ENCODE results near the gene SP3. TPM values are rescaled to one million over a fixed set of nuclear protein-coding genes. Genes with fewer than 3 reads are reported as not detected.

SP3 gene
- total RNA-seq, 2 donors from 2014 or later: 145 to 166 TPM

DNA sequence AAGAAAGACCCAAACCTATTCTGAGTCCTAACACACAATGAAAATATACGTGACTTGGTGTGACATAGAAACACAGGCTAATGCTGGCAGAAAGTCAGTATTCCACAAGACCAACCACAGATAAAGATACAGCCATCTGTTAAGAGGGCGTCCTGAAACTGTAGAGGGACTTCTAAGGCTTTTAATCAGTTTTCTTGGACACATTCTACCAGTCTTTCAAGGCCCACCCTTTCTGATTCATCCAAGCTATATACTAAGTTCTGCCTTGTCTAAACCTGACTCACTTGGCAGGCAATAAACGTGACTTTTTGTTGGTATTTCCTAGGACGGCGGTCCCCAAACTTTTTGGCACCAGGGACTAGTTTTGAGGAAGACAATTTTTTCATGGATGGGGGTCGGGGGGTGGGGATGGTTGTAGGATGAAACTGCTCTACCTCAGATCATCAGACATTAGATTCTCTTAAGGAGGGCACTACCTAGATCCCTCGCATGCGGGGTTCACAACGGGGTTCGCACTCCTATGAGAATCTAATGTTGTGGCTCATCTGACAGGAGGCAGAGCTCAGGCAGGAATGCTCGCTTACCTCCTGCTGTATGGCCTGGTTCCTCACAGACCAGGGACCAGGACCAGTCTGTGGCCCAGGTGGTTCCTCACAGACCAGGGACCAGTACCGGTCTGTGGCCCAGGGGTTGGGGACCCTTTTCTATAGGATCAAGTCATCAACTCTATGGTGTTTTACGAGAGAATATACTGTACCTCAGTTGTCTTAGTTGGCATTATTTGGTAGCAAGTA is 61.4 kb downstream of the SP3 start:
- WGBS: 78% methylated on average over 13 of the region's 13 CpGs
- TF ChIP-seq POLR2AphosphoS5 (IDR thresholded peaks at IDR 0.05) (no peak), POLR2A (IDR thresholded peaks at IDR 0.05) (no peak), CTCF (IDR thresholded peaks at IDR 0.05) (no peak)

DNA sequence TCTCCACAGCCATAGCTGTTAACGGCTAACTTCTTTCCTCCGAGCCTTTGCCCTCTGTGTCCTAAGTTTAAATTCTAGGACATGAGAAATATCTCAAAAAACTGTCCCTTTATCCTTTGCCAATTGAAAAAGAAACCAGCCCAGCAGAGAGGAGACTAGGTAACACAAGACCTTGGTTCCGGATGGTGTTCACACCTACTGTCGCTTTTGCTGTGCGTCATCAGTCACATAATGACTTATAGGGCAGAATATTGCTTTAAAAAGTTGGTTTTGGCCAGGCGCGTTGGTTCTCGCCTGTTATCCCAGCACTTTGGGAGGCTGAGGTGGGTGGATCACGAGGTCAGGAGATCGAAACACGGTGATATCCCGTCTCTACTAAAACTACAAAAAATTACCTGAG is 66.2 kb downstream of the SP3 start:
- no peak for DNase-seq (ENCODE audit: low spot score)
- TF ChIP-seq POLR2AphosphoS5 (IDR thresholded peaks at IDR 0.05): no peak
- Histone ChIP-seq H3K4me3 (no peak overlapping the region), H3K4me1 (replicated peaks) (no peaks in the 10 kb centered on the region), H3K36me3 (no peaks in the 10 kb centered on the region), H3K9me3 (no peaks in the 10 kb centered on the region), H3K27me3 (replicated peaks; ENCODE audit: insufficient read depth) (no peaks in the 10 kb centered on the region), H3K27ac (no peak overlapping the region)
- WGBS: 94% methylated on average over 12 of the region's 12 CpGs
- intact Hi-C loops (cut with DNase I): no loop called here

More for the DNA sequence above, 61.4 kb downstream of the SP3 start:
- intact Hi-C loops (cut with DNase I): no loop called here
- H3K4me3 ChIP-seq: no peak overlapping the region
- H3K4me1 ChIP-seq (replicated peaks): no peaks in the 10 kb centered on the region
- DNase-seq (ENCODE audit: low spot score): no peak
- no peaks in the 10 kb centered on the region for H3K36me3 ChIP-seq
- no peaks in the 10 kb centered on the region for H3K9me3 ChIP-seq
- H3K27ac ChIP-seq: no peak overlapping the region
- H3K27me3 ChIP-seq (replicated peaks; ENCODE audit: insufficient read depth): no peaks in the 10 kb centered on the region

GRCh38 chr2:173898178-173898668 is 67.0 kb downstream of the SP3 start:
- no peak for DNase-seq (ENCODE audit: low spot score)
- H3K4me3 ChIP-seq: no peak overlapping the region
- no peaks in the 10 kb centered on the region for H3K9me3 ChIP-seq
- TF ChIP-seq POLR2AphosphoS5 (IDR thresholded peaks at IDR 0.05) (no peak), POLR2A (IDR thresholded peaks at IDR 0.05) (no peak), CTCF (IDR thresholded peaks at IDR 0.05) (no peak)
- WGBS: 70% methylated on average over 5 of the region's 5 CpGs
- no peaks in the 10 kb centered on the region for H3K27me3 ChIP-seq (replicated peaks; ENCODE audit: insufficient read depth)
- H3K36me3 ChIP-seq: no peaks in the 10 kb centered on the region
- H3K4me1 ChIP-seq (replicated peaks): no peaks in the 10 kb centered on the region
- intact Hi-C loops (cut with DNase I): no loop called here
- no peak overlapping the region for H3K27ac ChIP-seq

DNA sequence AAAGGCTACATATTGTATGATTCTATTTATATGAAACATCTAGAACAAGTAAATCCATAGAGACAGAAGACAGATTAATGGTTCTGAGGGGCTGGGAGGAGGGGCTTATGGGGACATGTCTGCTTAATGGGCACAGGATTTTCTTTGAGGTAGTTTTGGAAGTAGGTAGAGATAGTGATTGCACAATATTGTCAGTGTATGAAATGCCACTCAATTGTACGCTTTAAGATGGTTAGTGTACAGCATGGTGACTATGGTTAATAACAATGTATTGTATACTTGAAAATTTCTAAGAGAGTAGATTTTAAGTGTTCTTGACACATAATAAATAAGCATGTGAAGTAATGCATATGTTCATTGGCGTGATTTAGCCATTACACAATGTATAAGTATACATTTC is 68.4 kb downstream of the SP3 start:
- TF ChIP-seq CTCF (IDR thresholded peaks at IDR 0.05) (no peak), POLR2A (IDR thresholded peaks at IDR 0.05) (no peak), POLR2AphosphoS5 (IDR thresholded peaks at IDR 0.05) (no peak)
- WGBS: 92% methylated on average over 2 of the region's 2 CpGs
- Histone ChIP-seq H3K27ac (no peak overlapping the region), H3K4me3 (no peak overlapping the region), H3K36me3 (no peaks in the 10 kb centered on the region), H3K4me1 (replicated peaks) (no peaks in the 10 kb centered on the region), H3K27me3 (replicated peaks; ENCODE audit: insufficient read depth) (no peaks in the 10 kb centered on the region), H3K9me3 (no peaks in the 10 kb centered on the region)
- intact Hi-C loops (cut with DNase I): no loop called here
- DNase-seq (ENCODE audit: low spot score): no peak

DNA sequence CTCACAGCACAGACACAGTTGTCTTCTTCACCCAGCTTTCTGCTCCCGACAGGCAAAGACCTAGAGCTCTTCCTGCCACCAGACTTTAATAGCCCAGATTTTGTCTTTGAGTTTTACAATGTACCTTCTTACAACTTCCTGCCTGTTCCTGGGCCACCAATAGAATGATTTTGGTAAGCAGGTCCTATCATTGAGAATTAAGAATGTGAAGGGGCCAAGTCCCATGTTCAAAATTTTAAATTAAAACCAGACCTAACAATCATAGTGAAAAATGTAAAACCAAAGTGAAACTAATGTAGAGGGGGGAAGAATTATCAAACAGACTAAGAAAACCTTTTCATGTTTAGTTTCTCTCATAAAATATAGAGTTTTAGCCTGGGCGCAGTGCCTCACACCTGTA is 72.8 kb downstream of the SP3 start:
- no peaks in the 10 kb centered on the region for H3K27me3 ChIP-seq (replicated peaks; ENCODE audit: insufficient read depth)
- 65% methylated on average over 2 of the region's 2 CpGs for WGBS
- no peaks in the 10 kb centered on the region for H3K36me3 ChIP-seq
- H3K27ac ChIP-seq: no peak overlapping the region
- DNase-seq (ENCODE audit: low spot score): no peak
- TF ChIP-seq POLR2A (IDR thresholded peaks at IDR 0.05) (no peak), CTCF (IDR thresholded peaks at IDR 0.05) (no peak), POLR2AphosphoS5 (IDR thresholded peaks at IDR 0.05) (no peak)
- no peaks in the 10 kb centered on the region for H3K4me1 ChIP-seq (replicated peaks)
- intact Hi-C loops (cut with DNase I): no loop called here
- H3K4me3 ChIP-seq: no peak overlapping the region
- H3K9me3 ChIP-seq: no peaks in the 10 kb centered on the region

Measured in prostate gland (tissue), 2 donors.